WTC11 (cell line): ENCODE results near the gene FAM167B.

Source experiments
- CBFB ChIP-seq: sonication (generic); formaldehyde crosslinking; IDR thresholded peaks from 2 replicates; pipeline ENCODE4 v1.8.1; 2022; ENCODE audit warnings: mild to moderate bottlenecking, low read depth, missing genetic modification reagents
- CTCF ChIP-seq: fragments of 200-600 bp; IDR thresholded peaks from 2 replicates; pipeline ENCODE4 v1.8.0; 2022; ENCODE audit warnings: antibody characterized with exemption
- ESRRA ChIP-seq: sonication (generic); formaldehyde crosslinking; IDR thresholded peaks from 2 replicates; pipeline ENCODE4 v1.8.1; 2022; ENCODE audit warnings: mild to moderate bottlenecking, missing genetic modification reagents, borderline replicate concordance
- ETV6 ChIP-seq: sonication (generic); formaldehyde crosslinking; IDR thresholded peaks from 2 replicates; pipeline ENCODE4 v1.8.1; 2022; ENCODE audit warnings: mild to moderate bottlenecking, missing genetic modification reagents
- IRF1 ChIP-seq: sonication (generic); formaldehyde crosslinking; IDR thresholded peaks from 2 replicates; pipeline ENCODE4 v1.8.0; 2023; ENCODE audit warnings: missing genetic modification reagents
- SMAD3 ChIP-seq: sonication (generic); formaldehyde crosslinking; IDR thresholded peaks from 2 replicates; pipeline ENCODE4 v1.8.0; 2022; ENCODE audit warnings: missing genetic modification reagents, mild to moderate bottlenecking, borderline replicate concordance
- SMAD4 ChIP-seq: sonication (generic); formaldehyde crosslinking; IDR thresholded peaks from 2 replicates; pipeline ENCODE4 v1.8.0; 2022; ENCODE audit warnings: mild to moderate bottlenecking, missing genetic modification reagents
- USF2 ChIP-seq: sonication (generic); formaldehyde crosslinking; IDR thresholded peaks from 2 replicates; pipeline ENCODE4 v1.8.1; 2023; ENCODE audit warnings: mild to moderate bottlenecking, missing genetic modification reagents, moderate library complexity
- ZSCAN18 ChIP-seq: fragments of 250-450 bp; sonication (Bioruptor Pico); IDR thresholded peaks from 2 replicates; pipeline ENCODE4 v2.1.2; 2022; ENCODE audit warnings: mild to moderate bottlenecking, moderate library complexity
- TF ChIP-seq, protein P1 (sequence below): sonication (generic); formaldehyde crosslinking; IDR thresholded peaks from 2 replicates; pipeline ENCODE4 v1.8.1; 2023; ENCODE audit warnings: mild to moderate bottlenecking, missing genetic modification reagents, moderate library complexity

DNA sequence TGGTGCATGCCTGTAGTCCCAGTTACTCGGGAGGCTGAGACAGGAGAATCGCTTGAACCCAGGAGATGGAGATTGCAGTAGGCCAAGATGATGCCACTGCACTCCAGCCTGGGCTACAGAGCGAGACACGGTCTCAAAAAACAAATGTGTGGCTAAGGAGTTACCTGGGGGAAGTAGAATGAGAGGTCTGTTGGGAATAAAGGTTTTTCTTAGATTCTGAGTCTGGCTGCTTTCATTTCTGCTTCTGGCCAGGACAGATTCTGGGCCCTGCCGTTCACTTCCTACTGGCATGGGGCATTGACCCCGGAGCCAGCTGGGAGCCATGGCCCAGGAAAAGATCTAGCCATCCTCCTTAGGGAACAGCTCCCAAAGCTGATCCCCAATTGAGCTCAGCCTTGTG is 38.6 kb upstream of the FAM167B start:
- TF ChIP-seq SMAD4 (CRISPR knock-in tag) (no peak), ESRRA (CRISPR knock-in tag) (no peak), SMAD3 (no peak), IRF1 (CRISPR knock-in tag) (no peak), USF2 (CRISPR knock-in tag) (no peak), CTCF (no peak), ZSCAN18 (CRISPR knock-in tag) (no peak), ETV6 (CRISPR knock-in tag) (no peak), CBFB (CRISPR knock-in tag) (no peak)
- TF ChIP-seq, protein P1, sequence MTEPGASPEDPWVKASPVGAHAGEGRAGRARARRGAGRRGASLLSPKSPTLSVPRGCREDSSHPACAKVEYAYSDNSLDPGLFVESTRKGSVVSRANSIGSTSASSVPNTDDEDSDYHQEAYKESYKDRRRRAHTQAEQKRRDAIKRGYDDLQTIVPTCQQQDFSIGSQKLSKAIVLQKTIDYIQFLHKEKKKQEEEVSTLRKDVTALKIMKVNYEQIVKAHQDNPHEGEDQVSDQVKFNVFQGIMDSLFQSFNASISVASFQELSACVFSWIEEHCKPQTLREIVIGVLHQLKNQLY (CRISPR knock-in tag): no peak
